ENCODE measurements around the gene PLSCR2.
"Not testable (repeated sequence)": the region's sequence is repeated elsewhere in the genome, so short reads cannot be mapped to it uniquely, and the experiment has no call there.

The PLSCR2 gene

GRCh38 chr3:146469150-146470017 is at the start of gene PLSCR2:
Gene PLSCR2, minus strand, starts transcription at chr3:146469561. Its CDS starts 9,657 bp downstream, at chr3:146459904.
- FAIRE-seq = no peak

GRCh38 chr3:146517684-146518435 is 48.5 kb upstream of the PLSCR2 start:
- FAIRE-seq = peak; percentile 96

GRCh38 chr3:146513386-146514051 is 44.2 kb upstream of the PLSCR2 start:
- FAIRE-seq = peak; percentile 41

GRCh38 chr3:146511402-146512134 is 42.2 kb upstream of the PLSCR2 start:
- peak; percentile 98 for FAIRE-seq

GRCh38 chr3:146507331-146508120 is 38.2 kb upstream of the PLSCR2 start:
- FAIRE-seq = peak; percentile 62

GRCh38 chr3:146505516-146505915 is 36.2 kb upstream of the PLSCR2 start:
- peak; percentile 13 for FAIRE-seq

- FAIRE-seq = no peak
Measured at GRCh38 chr3:146504498-146505197, 35.3 kb upstream of the PLSCR2 start.

GRCh38 chr3:146503461-146504202 is 34.3 kb upstream of the PLSCR2 start:
- no peak for FAIRE-seq

- FAIRE-seq = peak; percentile 13
Measured at GRCh38 chr3:146502887-146503460, 33.6 kb upstream of the PLSCR2 start.

- FAIRE-seq = no peak
Measured at GRCh38 chr3:146501752-146502151, 32.4 kb upstream of the PLSCR2 start.

- no peak for FAIRE-seq
Measured at GRCh38 chr3:146499701-146500100, 30.3 kb upstream of the PLSCR2 start.

GRCh38 chr3:146498002-146498736 is 28.8 kb upstream of the PLSCR2 start:
- no peak for FAIRE-seq

- FAIRE-seq = not testable (repeated sequence)
Measured at GRCh38 chr3:146497145-146497843, 27.9 kb upstream of the PLSCR2 start.

- no peak for FAIRE-seq
Measured at GRCh38 chr3:146496726-146497125, 27.4 kb upstream of the PLSCR2 start.

- FAIRE-seq = no peak
Measured at GRCh38 chr3:146496251-146496650, 26.9 kb upstream of the PLSCR2 start.

- no peak for FAIRE-seq
Measured at GRCh38 chr3:146493761-146494160, 24.4 kb upstream of the PLSCR2 start.

GRCh38 chr3:146493221-146493620 is 23.9 kb upstream of the PLSCR2 start:
- no peak for FAIRE-seq

GRCh38 chr3:146491303-146491702 is 21.9 kb upstream of the PLSCR2 start:
- no peak for FAIRE-seq

GRCh38 chr3:146485297-146485696 is 15.9 kb upstream of the PLSCR2 start:
- FAIRE-seq = no peak

Data from islet of Langerhans (tissue), 1 donor.